GM23338 (cell line): Measurements from ENCODE around the gene ADAM17. TPM values are rescaled to one million over a fixed set of nuclear protein-coding genes. Genes with fewer than 3 reads are reported as not detected.

Experiments
- ATAC-seq: fragments of 200-7000 bp; cut with Tn5 transposase; 3 replicates; pipeline ENCODE4 v1.9.1; 2020
- DNase-seq: peaks from one replicate; pipeline ENCODE4 v3.0.0-alpha.2; 2015; ENCODE audit warnings: low spot score
- H2AFZ ChIP-seq: fragments of 200-600 bp; sonication (generic); 2 replicates; pipeline ENCODE4 v1.8.0; 2016; ENCODE audit warnings: antibody characterized with exemption, mild to moderate bottlenecking, moderate library complexity
- H3F3A ChIP-seq: fragments of 200-600 bp; sonication (generic); replicated peaks from 2 replicates; pipeline ENCODE4 v1.8.0; 2017; ENCODE audit warnings: antibody characterized with exemption, mixed run types, low read depth
- H3K27ac ChIP-seq: fragments of 200-600 bp; sonication (generic); 2 replicates; pipeline ENCODE4 v1.6.1; 2016; ENCODE audit warnings: low read depth
- H3K27me3 ChIP-seq: fragments of 200-600 bp; sonication (generic); 2 replicates; pipeline ENCODE4 v1.8.0; 2016; ENCODE audit warnings: mild to moderate bottlenecking, mixed run types, moderate library complexity; ENCODE audit not compliant: insufficient read depth
- H3K36me3 ChIP-seq: fragments of 200-600 bp; sonication (generic); 2 replicates; pipeline ENCODE4 v1.8.0; 2016; ENCODE audit warnings: mild to moderate bottlenecking; ENCODE audit not compliant: insufficient read depth
- H3K4me1 ChIP-seq: fragments of 200-600 bp; sonication (generic); 2 replicates; pipeline ENCODE4 v1.8.0; 2016; ENCODE audit warnings: mild to moderate bottlenecking, moderate library complexity; ENCODE audit not compliant: insufficient read depth
- H3K4me2 ChIP-seq: fragments of 200-600 bp; sonication (generic); 2 replicates; pipeline ENCODE4 v1.7.1; 2017; ENCODE audit warnings: mixed run types
- H3K4me3 ChIP-seq: fragments of 200-600 bp; sonication (generic); 2 replicates; pipeline ENCODE4 v1.6.1; 2016; ENCODE audit warnings: mixed run types
- H3K79me2 ChIP-seq: fragments of 200-600 bp; sonication (generic); replicated peaks from 2 replicates; pipeline ENCODE4 v1.8.0; 2017; ENCODE audit warnings: mild to moderate bottlenecking; ENCODE audit not compliant: insufficient read depth
- H3K9me2 ChIP-seq: fragments of 200-600 bp; sonication (generic); 2 replicates; pipeline ENCODE4 v1.8.0; 2017; ENCODE audit not compliant: insufficient read depth
- H4K20me1 ChIP-seq: fragments of 200-600 bp; sonication (generic); replicated peaks from 2 replicates; pipeline ENCODE4 v1.8.0; 2017; ENCODE audit warnings: mild to moderate bottlenecking; ENCODE audit not compliant: insufficient read depth
- H3K27ac Mint-ChIP-seq: 2 replicates; pipeline ENCODE4 v1.8.0; 2020; ENCODE audit warnings: inconsistent platforms, mild to moderate bottlenecking, moderate library complexity, mixed read lengths
- H3K27me3 Mint-ChIP-seq: 3 replicates; pipeline ENCODE4 v1.8.0; 2022; ENCODE audit warnings: low read depth, mild to moderate bottlenecking, moderate library complexity, mixed read lengths, inconsistent platforms; ENCODE audit not compliant: insufficient read depth, poor library complexity
- H3K36me3 Mint-ChIP-seq: 3 replicates; pipeline ENCODE4 v1.8.0; 2021; ENCODE audit warnings: low read depth, mild to moderate bottlenecking, inconsistent platforms, moderate library complexity, mixed read lengths
- H3K4me1 Mint-ChIP-seq: 3 replicates; pipeline ENCODE4 v1.8.0; 2020; ENCODE audit warnings: mild to moderate bottlenecking, inconsistent platforms, mixed read lengths
- H3K4me3 Mint-ChIP-seq: 3 replicates; pipeline ENCODE4 v1.8.0; 2021; ENCODE audit warnings: moderate library complexity, mild to moderate bottlenecking, inconsistent platforms, mixed read lengths
- H3K9me3 Mint-ChIP-seq: 3 replicates; pipeline ENCODE4 v1.8.0; 2020; ENCODE audit warnings: moderate library complexity, mild to moderate bottlenecking, inconsistent platforms, mixed read lengths
- CREB1 ChIP-seq: fragments of 250-450 bp; sonication (Bioruptor Pico); IDR thresholded peaks from 2 replicates; pipeline ENCODE4 v1.5.0; 2020; ENCODE audit warnings: low read depth, mild to moderate bottlenecking, moderate library complexity
- EZH2 ChIP-seq: fragments of 200-600 bp; sonication (generic); IDR thresholded peaks from one replicate; pipeline ENCODE4 v1.8.0; 2017; ENCODE audit warnings: antibody characterized with exemption, mild to moderate bottlenecking, low read depth; ENCODE audit not compliant: unreplicated experiment
- EZH2phosphoT487 ChIP-seq: fragments of 200-600 bp; sonication (generic); IDR thresholded peaks from one replicate; pipeline ENCODE4 v1.8.1; 2018; ENCODE audit warnings: antibody characterized with exemption; ENCODE audit not compliant: unreplicated experiment
- JUNB ChIP-seq: IDR thresholded peaks from one replicate; pipeline ENCODE4 v1.6.1; 2016; ENCODE audit warnings: antibody characterized with exemption; ENCODE audit not compliant: unreplicated experiment
- POLR2AphosphoS5 ChIP-seq: IDR thresholded peaks from 2 replicates; pipeline ENCODE4 v1.6.1; 2016; ENCODE audit warnings: antibody characterized with exemption, low read depth
- ZNF331 ChIP-seq: fragments of 250-450 bp; sonication (Bioruptor Pico); IDR thresholded peaks from 2 replicates; pipeline ENCODE4 v1.5.0; 2020; ENCODE audit warnings: low read depth, mild to moderate bottlenecking, moderate library complexity
- polyA plus RNA-seq: library from polyadenylated mRNA; unstranded; fragments of >200 nt; fragmentation: Nextera tagmentation; extraction: Ambion mirVana; gene quantifications from 2 replicates; pipeline ENCODE4 v1.2.1, GENCODE V29; 2016
- total RNA-seq: library from RNA; depleted of rRNA; stranded (reverse); fragments of >200 nt; shearing (Covaris generic); gene quantifications from 2 replicates; pipeline ENCODE4 v1.2.3, GENCODE V29; 2014
- TF ChIP-seq, protein P1 (sequence below): fragments of 250-450 bp; sonication (Bioruptor Pico); IDR thresholded peaks from 2 replicates; pipeline ENCODE4 v1.5.0; 2020; ENCODE audit warnings: mild to moderate bottlenecking, moderate library complexity
- TF ChIP-seq, protein P2 (sequence below), 2 experiments: fragments of 200-600 bp in 1 of 2; sonication (generic) in 1 of 2; conservative IDR thresholded peaks; 2 replicates each; pipeline versions ENCODE4 v1.5.1 to v1.6.1; 2016 to 2017; ENCODE audit warnings: antibody characterized with exemption in 2 of 2, low read depth in 2 of 2, mild to moderate bottlenecking in 2 of 2, moderate library complexity in 1 of 2
- TF ChIP-seq, protein P3 (sequence below): IDR thresholded peaks from one replicate; pipeline ENCODE4 v1.6.1; 2018; ENCODE audit warnings: antibody characterized with exemption; ENCODE audit not compliant: unreplicated experiment

ADAM17 gene
- total and polyA plus RNA-seq, 2 experiments from 2014 or later = 8.3 to 23.5 TPM

DNA sequence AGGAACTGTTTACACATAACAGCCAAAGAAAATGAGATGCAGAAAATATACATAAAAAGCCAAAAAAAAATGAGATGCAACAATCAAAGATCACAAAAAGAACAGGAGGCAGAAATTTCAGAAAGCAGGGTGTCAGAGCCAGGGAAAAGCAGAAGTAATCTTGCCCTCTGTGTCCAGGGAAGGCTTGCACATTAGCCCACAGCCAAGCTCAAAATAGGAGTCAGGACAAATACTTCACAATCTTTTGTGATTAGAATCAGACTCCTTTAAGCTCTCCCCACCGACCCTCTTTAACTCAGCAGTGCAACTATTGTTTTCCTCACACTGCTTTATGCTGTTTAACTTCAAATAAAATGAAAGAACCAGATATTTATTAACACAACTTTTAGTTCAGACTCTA lies 46.7 kb downstream of the ADAM17 start (continued):
- TF ChIP-seq, protein P1, sequence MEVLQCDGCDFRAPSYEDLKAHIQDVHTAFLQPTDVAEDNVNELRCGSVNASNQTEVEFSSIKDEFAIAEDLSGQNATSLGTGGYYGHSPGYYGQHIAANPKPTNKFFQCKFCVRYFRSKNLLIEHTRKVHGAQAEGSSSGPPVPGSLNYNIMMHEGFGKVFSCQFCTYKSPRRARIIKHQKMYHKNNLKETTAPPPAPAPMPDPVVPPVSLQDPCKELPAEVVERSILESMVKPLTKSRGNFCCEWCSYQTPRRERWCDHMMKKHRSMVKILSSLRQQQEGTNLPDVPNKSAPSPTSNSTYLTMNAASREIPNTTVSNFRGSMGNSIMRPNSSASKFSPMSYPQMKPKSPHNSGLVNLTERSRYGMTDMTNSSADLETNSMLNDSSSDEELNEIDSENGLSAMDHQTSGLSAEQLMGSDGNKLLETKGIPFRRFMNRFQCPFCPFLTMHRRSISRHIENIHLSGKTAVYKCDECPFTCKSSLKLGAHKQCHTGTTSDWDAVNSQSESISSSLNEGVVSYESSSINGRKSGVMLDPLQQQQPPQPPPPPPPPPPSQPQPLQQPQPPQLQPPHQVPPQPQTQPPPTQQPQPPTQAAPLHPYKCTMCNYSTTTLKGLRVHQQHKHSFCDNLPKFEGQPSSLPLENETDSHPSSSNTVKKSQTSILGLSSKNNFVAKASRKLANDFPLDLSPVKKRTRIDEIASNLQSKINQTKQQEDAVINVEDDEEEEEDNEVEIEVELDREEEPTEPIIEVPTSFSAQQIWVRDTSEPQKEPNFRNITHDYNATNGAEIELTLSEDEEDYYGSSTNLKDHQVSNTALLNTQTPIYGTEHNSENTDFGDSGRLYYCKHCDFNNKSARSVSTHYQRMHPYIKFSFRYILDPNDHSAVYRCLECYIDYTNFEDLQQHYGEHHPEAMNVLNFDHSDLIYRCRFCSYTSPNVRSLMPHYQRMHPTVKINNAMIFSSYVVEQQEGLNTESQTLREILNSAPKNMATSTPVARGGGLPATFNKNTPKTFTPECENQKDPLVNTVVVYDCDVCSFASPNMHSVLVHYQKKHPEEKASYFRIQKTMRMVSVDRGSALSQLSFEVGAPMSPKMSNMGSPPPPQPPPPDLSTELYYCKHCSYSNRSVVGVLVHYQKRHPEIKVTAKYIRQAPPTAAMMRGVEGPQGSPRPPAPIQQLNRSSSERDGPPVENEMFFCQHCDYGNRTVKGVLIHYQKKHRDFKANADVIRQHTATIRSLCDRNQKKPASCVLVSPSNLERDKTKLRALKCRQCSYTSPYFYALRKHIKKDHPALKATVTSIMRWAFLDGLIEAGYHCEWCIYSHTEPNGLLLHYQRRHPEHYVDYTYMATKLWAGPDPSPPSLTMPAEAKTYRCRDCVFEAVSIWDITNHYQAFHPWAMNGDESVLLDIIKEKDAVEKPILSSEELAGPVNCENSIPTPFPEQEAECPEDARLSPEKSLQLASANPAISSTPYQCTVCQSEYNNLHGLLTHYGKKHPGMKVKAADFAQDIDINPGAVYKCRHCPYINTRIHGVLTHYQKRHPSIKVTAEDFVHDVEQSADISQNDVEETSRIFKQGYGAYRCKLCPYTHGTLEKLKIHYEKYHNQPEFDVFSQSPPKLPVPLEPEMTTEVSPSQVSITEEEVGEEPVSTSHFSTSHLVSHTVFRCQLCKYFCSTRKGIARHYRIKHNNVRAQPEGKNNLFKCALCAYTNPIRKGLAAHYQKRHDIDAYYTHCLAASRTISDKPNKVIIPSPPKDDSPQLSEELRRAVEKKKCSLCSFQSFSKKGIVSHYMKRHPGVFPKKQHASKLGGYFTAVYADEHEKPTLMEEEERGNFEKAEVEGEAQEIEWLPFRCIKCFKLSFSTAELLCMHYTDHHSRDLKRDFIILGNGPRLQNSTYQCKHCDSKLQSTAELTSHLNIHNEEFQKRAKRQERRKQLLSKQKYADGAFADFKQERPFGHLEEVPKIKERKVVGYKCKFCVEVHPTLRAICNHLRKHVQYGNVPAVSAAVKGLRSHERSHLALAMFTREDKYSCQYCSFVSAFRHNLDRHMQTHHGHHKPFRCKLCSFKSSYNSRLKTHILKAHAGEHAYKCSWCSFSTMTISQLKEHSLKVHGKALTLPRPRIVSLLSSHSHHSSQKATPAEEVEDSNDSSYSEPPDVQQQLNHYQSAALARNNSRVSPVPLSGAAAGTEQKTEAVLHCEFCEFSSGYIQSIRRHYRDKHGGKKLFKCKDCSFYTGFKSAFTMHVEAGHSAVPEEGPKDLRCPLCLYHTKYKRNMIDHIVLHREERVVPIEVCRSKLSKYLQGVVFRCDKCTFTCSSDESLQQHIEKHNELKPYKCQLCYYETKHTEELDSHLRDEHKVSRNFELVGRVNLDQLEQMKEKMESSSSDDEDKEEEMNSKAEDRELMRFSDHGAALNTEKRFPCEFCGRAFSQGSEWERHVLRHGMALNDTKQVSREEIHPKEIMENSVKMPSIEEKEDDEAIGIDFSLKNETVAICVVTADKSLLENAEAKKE (CRISPR knock-in tag) = no peak
- TF ChIP-seq ZNF331 (CRISPR knock-in tag) = no peak
- TF ChIP-seq, protein P2, sequence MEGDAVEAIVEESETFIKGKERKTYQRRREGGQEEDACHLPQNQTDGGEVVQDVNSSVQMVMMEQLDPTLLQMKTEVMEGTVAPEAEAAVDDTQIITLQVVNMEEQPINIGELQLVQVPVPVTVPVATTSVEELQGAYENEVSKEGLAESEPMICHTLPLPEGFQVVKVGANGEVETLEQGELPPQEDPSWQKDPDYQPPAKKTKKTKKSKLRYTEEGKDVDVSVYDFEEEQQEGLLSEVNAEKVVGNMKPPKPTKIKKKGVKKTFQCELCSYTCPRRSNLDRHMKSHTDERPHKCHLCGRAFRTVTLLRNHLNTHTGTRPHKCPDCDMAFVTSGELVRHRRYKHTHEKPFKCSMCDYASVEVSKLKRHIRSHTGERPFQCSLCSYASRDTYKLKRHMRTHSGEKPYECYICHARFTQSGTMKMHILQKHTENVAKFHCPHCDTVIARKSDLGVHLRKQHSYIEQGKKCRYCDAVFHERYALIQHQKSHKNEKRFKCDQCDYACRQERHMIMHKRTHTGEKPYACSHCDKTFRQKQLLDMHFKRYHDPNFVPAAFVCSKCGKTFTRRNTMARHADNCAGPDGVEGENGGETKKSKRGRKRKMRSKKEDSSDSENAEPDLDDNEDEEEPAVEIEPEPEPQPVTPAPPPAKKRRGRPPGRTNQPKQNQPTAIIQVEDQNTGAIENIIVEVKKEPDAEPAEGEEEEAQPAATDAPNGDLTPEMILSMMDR (conservative IDR thresholded peaks at IDR 0.05; ENCODE audit: low read depth in 2 of 2) = no peak

DNA sequence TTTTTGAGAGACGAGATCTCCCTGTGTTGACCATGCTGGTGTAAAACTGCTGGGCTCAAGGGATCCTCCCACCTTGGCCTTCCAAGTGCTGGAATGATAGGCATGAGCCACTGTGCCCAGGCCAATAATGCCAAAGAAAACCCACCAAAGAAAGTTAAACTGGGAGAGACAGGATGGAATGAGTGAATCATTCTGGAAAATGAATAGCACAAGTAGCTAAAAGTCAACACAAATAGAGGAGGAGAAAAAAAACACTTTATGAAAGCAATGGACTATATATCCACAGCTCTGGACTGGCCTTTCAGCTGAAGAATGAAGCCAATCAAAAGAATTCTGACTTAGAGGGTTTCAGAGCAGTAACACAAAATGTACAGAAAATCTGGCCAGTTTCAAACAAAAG lies 57.4 kb downstream of the ADAM17 start:
- Histone ChIP-seq H3F3A (no peaks in the 10 kb centered on the region), H3K4me3 (no peak overlapping the region), H3K4me2 (no peak overlapping the region), H3K4me1 (no peaks in the 10 kb centered on the region), H2AFZ (no peak overlapping the region), H3K36me3 (peaks cover 13% of the 10 kb centered on the region; the same call in 1 of the 2 replicates), H4K20me1 (0 out of 2 replicates have a peak, but pooled peaks cover 5% of the 10 kb centered on the region), H3K27ac (no peak overlapping the region), H3K9me2 (no peaks in the 10 kb centered on the region), H3K27me3 (no peaks in the 10 kb centered on the region), H3K79me2 (no peaks in the 10 kb centered on the region)
- TF ChIP-seq CREB1 (CRISPR knock-in tag) (no peak), POLR2AphosphoS5 (no peak), JUNB (no peak), EZH2phosphoT487 (no peak), EZH2 (no peak)
- TF ChIP-seq, protein P3, sequence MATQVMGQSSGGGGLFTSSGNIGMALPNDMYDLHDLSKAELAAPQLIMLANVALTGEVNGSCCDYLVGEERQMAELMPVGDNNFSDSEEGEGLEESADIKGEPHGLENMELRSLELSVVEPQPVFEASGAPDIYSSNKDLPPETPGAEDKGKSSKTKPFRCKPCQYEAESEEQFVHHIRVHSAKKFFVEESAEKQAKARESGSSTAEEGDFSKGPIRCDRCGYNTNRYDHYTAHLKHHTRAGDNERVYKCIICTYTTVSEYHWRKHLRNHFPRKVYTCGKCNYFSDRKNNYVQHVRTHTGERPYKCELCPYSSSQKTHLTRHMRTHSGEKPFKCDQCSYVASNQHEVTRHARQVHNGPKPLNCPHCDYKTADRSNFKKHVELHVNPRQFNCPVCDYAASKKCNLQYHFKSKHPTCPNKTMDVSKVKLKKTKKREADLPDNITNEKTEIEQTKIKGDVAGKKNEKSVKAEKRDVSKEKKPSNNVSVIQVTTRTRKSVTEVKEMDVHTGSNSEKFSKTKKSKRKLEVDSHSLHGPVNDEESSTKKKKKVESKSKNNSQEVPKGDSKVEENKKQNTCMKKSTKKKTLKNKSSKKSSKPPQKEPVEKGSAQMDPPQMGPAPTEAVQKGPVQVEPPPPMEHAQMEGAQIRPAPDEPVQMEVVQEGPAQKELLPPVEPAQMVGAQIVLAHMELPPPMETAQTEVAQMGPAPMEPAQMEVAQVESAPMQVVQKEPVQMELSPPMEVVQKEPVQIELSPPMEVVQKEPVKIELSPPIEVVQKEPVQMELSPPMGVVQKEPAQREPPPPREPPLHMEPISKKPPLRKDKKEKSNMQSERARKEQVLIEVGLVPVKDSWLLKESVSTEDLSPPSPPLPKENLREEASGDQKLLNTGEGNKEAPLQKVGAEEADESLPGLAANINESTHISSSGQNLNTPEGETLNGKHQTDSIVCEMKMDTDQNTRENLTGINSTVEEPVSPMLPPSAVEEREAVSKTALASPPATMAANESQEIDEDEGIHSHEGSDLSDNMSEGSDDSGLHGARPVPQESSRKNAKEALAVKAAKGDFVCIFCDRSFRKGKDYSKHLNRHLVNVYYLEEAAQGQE = no peak
- H3K27me3 Mint-ChIP-seq = peaks cover 6% of the 10 kb centered on the region
- ATAC-seq (no peak), DNase-seq (no peak)
- peaks cover 52% of the 10 kb centered on the region for H3K36me3 Mint-ChIP-seq
- H3K4me1 Mint-ChIP-seq = peaks cover 11% of the 10 kb centered on the region; the same call in 2 of the 3 replicates
- H3K27ac Mint-ChIP-seq = no peak overlapping the region; the same call in 1 of the 2 replicates
- no peaks in the 10 kb centered on the region for H3K9me3 Mint-ChIP-seq
- H3K4me3 Mint-ChIP-seq = no peak overlapping the region
